GM10248 (cell line): ENCODE measurements around the gene NQO2.
"Not testable (repeated sequence)": the region's sequence is repeated elsewhere in the genome, so short reads cannot be mapped to it uniquely, and the experiment has no call there.

ENCODE experiments used
- CTCF ChIA-PET: fragments of 300-600 bp; sonication (Branson Sonifier 250); formaldehyde crosslinking; extraction: SDS; loops from one replicate; lab custom pipeline; 2021; ENCODE audit warnings: antibody characterized with exemption; lab: Yijun Ruan, JAX
- POLR2A ChIA-PET: fragments of 350-650 bp; sonication (Branson Sonifier 250); formaldehyde crosslinking; extraction: SDS; loops from one replicate; lab custom pipeline; 2020; ENCODE audit warnings: antibody characterized with exemption; lab: Yijun Ruan, JAX
- DNase-seq: peaks from one replicate; pipeline ENCODE4 v3.0.0; 2012; ENCODE audit errors: extremely low spot score
- CTCF ChIP-seq: IDR thresholded peaks from 2 replicates; pipeline ENCODE4 v1.5.1; 2012; ENCODE audit warnings: mild to moderate bottlenecking, low read depth; ENCODE audit errors: extremely low read depth, missing control alignments, control extremely low read depth

Gene NQO2

DNA sequence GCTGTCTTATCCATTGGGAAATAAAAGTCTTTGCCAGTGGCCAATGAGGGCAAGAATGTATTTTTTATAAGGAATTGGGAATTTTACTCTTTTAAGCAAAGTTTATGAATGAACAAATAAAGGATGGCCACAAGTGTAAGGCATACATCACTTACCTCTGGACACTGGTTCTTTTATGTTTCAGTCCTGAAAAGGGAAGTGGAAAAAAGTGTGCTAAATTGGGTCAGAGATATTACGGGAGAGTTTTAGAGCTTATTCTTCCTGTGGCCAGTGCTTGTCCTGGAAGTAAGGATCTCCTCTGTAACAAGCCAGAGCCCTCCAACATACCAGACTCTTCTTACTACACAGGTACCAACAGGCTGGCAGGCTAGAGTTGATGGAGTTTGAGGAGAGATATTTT is 46.1 kb downstream of the NQO2 start:
- CTCF ChIA-PET: interaction anchor here (0.7 to 2.8 kb wide), 5 partner anchors 14 to 57 kb away, joined by 3 to 7 read pairs (median 7); no protein-coding TSS in a partner anchor
- POLR2A ChIA-PET: no interaction called here
- TF ChIP-seq CTCF: no peak
- DNase-seq: no peak

DNA sequence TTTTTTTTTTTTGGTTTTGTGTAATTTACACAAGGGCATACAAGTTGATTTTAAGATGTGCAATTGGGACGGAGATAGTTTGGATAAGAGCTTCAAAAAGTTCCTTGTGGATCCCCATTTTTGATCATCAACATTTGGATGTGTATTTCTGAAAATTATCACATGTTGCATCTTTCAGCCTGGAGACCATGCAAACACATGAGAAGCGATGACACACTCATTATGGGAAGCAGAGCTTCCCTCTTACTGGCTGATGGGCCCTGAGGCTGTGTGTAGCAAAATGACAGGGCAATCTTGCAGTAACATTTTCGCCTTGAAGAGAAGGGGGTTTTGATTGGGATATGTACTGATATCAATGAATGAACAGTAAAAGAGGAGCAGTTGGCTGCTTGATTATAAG is 46.6 kb downstream of the NQO2 start:
- ChIA-PET POLR2A (no interaction called here), CTCF (interaction anchor here (1.0 to 2.3 kb wide), 2 partner anchors 36 to 55 kb away, joined by 3 to 7 read pairs; no protein-coding TSS in a partner anchor)
- no peak for TF ChIP-seq CTCF
- DNase-seq: no peak

DNA sequence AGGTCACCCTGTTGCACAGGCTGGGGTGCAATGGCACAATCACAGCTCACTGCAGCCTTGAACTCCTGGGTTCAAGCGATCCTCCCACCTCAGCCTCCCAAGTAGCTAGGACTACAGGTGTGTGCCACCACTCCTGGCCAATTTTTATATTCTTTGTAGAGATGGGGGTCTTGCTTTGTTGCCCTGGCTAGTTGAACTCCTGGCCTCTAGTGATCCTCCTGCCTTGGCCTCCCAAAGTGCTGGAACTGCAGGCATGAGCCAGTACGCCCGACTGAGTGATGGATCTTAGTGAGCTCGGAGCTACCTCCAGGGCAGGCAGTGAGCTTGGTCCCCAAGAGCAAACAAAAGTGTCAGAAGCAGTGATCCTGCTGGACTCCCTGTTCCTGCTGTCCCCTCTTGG is 48.3 kb downstream of the NQO2 start:
- DNase-seq, CTCF ChIA-PET: not testable (repeated sequence)
- POLR2A ChIA-PET: interaction anchor here (1.1 kb wide), 1 partner anchor 16 kb away, joined by 3 read pairs; no protein-coding TSS in a partner anchor

DNA sequence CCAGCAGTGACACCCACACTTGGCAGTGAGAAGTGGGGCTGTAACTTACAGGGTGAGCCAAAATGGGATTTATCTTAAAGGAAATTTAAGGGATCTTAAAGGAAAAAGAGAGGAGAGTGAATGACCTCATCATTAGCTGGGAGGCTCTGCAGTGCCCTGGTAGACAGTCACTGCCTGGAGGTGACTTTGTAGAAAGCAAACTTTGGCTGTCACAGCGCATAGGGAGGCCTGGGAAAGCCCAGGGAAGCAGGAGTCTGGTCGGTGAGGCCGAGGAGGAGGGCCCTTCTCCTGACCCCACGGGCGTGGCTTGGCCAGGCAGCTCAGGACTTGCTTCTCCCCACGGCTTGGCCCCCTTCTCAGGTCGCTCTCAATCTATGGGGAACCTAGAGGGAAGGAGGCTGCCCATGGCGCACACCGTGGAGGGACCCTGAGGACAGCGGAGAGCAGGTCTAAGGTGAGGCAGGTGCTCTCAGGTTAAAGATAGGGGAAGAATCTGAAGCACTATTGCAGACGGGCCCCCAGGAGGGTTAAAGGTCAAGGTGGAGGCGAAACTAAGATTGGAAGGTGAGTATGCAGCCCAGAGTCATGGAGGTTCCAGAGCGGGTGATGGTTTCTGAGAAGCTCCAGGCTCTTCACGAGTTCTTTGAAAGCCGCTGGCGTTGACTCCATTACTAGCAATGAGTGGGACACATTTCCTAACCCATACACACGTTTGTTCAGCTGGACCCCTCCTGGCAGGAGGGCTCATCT is 53.0 kb downstream of the NQO2 start:
- POLR2A ChIA-PET: interaction anchor here (0.8 to 1.2 kb wide), 2 partner anchors 11 kb away, joined by 3 to 5 read pairs; no protein-coding TSS in a partner anchor
- CTCF ChIA-PET: interaction anchor here (0.8 to 5.0 kb wide), 7 partner anchors 13 to 261 kb away, joined by 3 to 30 read pairs (median 5); no protein-coding TSS in a partner anchor
- DNase-seq: no peak
- no peak for TF ChIP-seq CTCF

- CTCF ChIA-PET: interaction anchor here (0.5 to 5.0 kb wide), 11 partner anchors 13 to 1122 kb away, joined by 3 to 30 read pairs (median 5); partner anchors contain the start of gene NQO2
- POLR2A ChIA-PET: interaction anchor here (1.2 kb wide), 1 partner anchor 11 kb away, joined by 5 read pairs; no protein-coding TSS in a partner anchor
- TF ChIP-seq CTCF: no peak
- DNase-seq: no peak
Observed at GRCh38 chr6:3053231-3053508, 53.5 kb downstream of the NQO2 start.

- ChIA-PET CTCF (interaction anchor here (1.0 to 5.0 kb wide), 7 partner anchors 11 to 263 kb away, joined by 3 to 30 read pairs (median 5); partner anchors contain the start of gene NQO2), POLR2A (interaction anchor here (0.7 to 1.2 kb wide), 3 partner anchors 9 to 148 kb away, joined by 4 to 13 read pairs (median 5); no protein-coding TSS in a partner anchor)
- DNase-seq: not testable (repeated sequence)
Observed at GRCh38 chr6:3054229-3055157, 54.8 kb downstream of the NQO2 start.

DNA sequence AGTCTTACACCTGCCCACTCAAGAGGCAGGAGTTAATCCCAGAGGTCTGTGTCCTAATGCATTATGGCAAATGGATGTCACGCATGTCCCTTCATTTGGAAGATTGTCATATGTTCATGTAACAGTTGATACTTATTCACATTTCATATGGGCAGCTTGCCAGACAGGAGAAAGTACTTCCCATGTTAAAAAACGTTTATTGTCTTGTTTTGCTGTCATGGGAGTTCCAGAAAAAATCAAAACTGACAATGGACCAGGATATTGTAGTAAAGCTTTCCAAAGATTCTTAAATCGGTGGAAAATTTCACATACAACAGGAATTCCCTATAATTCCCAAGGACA is 55.4 kb downstream of the NQO2 start:
- DNase-seq, POLR2A ChIA-PET, CTCF ChIA-PET: not testable (repeated sequence)
